Measurements from ENCODE around the gene ATP1A2.

GRCh38 chr1:160094291-160094625 is 21.3 kb upstream of the ATP1A2 start:
- TF ChIP-seq SIN3A (IDR thresholded peaks at IDR 0.05; ENCODE audit: borderline replicate concordance, insufficient read depth, low read length) (no peak), REST (IDR thresholded peaks at IDR 0.05; ENCODE audit: insufficient read depth in 1 of 2, low read depth in 2 of 2, low read length in 2 of 2) (no peak)
